Measurements from ENCODE around the gene TFB2M.

DNA sequence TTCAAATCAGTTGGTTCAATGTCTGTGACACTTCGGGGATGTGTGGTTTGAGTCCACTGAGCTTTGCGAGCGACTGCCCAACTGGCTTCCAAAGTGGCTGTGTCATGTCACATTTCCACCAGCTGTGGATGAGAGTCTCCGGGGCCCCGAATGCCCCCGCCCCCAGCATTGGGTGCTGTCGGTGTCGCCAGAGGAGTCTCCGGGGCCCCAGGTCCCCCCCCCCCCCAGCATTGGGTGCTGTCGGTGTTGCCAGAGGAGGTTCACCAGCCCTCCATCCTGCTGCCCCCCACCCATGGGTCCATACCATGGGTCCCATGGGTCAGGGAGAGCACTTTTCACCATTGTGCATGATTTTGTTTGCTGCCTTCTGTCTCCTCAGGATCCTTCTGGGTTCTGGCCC lies 49.9 kb downstream of the TFB2M start:
- no peak for TF ChIP-seq ZNF121 (CRISPR knock-in tag; IDR thresholded peaks at IDR 0.05)
- TF ChIP-seq, protein P1, sequence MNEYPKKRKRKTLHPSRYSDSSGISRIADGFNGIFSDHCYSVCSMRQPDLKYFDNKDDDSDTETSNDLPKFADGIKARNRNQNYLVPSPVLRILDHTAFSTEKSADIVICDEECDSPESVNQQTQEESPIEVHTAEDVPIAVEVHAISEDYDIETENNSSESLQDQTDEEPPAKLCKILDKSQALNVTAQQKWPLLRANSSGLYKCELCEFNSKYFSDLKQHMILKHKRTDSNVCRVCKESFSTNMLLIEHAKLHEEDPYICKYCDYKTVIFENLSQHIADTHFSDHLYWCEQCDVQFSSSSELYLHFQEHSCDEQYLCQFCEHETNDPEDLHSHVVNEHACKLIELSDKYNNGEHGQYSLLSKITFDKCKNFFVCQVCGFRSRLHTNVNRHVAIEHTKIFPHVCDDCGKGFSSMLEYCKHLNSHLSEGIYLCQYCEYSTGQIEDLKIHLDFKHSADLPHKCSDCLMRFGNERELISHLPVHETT (CRISPR knock-in tag; conservative IDR thresholded peaks at IDR 0.05), result no peak
- TF ChIP-seq PHF8 (CRISPR knock-in tag; IDR thresholded peaks at IDR 0.05), result no peak
- TF ChIP-seq ZNF484 (CRISPR knock-in tag; IDR thresholded peaks at IDR 0.05; ENCODE audit: borderline replicate concordance, low read depth), result no peak
- TF ChIP-seq KAT7 (CRISPR knock-in tag; IDR thresholded peaks at IDR 0.05; ENCODE audit: borderline replicate concordance), result no peak
- TF ChIP-seq ZNF317 (CRISPR knock-in tag; IDR thresholded peaks at IDR 0.05), result no peak
